Measurements from ENCODE around the gene ZNF280A. TPM values are rescaled to one million over a fixed set of nuclear protein-coding genes. Genes with fewer than 3 reads are reported as not detected.
"Not testable (repeated sequence)": the region's sequence is repeated elsewhere in the genome, so short reads cannot be mapped to it uniquely, and the experiment has no call there.

ZNF280A gene
- total and polyA plus RNA-seq, 3 experiments from 2014 or later, result not detected

- no peaks in the 10 kb centered on the region for H3K9me3 Mint-ChIP-seq
- Histone ChIP-seq H3K36me3 (ENCODE audit: insufficient read depth, low read length) (no peaks in the 10 kb centered on the region), H3K9me3 (ENCODE audit: low read length) (no peaks in the 10 kb centered on the region), H3K27me3 (ENCODE audit: insufficient read depth, low read length, poor library complexity, severe bottlenecking) (no peaks in the 10 kb centered on the region), H3K27ac (ENCODE audit: low read depth, low read length) (no peak overlapping the region), H3K4me1 (ENCODE audit: insufficient read depth, low read length) (peaks cover 3% of the 10 kb centered on the region), H3K4me3 (ENCODE audit: low read length) (no peak overlapping the region)
- no peak for DNase-seq
- ChIA-PET POLR2A (no interaction called here), CTCF (no interaction called here)
- H3K27me3 Mint-ChIP-seq, result peaks cover 12 to 33% of the 10 kb centered on the region in 2 donors
- H3K36me3 Mint-ChIP-seq, result no peaks in the 10 kb centered on the region
- no peak overlapping the region for H3K27ac Mint-ChIP-seq
- H3K4me1 Mint-ChIP-seq, result no peaks in the 10 kb centered on the region
- no peak overlapping the region for H3K4me3 Mint-ChIP-seq
Observed at GRCh38 chr22:22526125-22526912, 6.2 kb upstream of the ZNF280A start.

- no peak overlapping the region for H3K4me3 ChIP-seq (ENCODE audit: low read length)
- Mint-ChIP-seq H3K9me3 (no peaks in the 10 kb centered on the region), H3K27me3 (peaks cover 13 to 27% of the 10 kb centered on the region in 2 donors), H3K4me3 (no peak overlapping the region), H3K4me1 (no peaks in the 10 kb centered on the region), H3K36me3 (no peaks in the 10 kb centered on the region), H3K27ac (no peak overlapping the region)
- H3K4me1 ChIP-seq (ENCODE audit: insufficient read depth, low read length), result peaks cover 14% of the 10 kb centered on the region
- ChIA-PET CTCF (no interaction called here), POLR2A (no interaction called here)
- no peaks in the 10 kb centered on the region for H3K9me3 ChIP-seq (ENCODE audit: low read length)
- no peaks in the 10 kb centered on the region for H3K36me3 ChIP-seq (ENCODE audit: insufficient read depth, low read length)
- DNase-seq, result no peak
- H3K27ac ChIP-seq (ENCODE audit: low read depth, low read length), result no peak overlapping the region
- H3K27me3 ChIP-seq (ENCODE audit: insufficient read depth, low read length, poor library complexity, severe bottlenecking), result no peaks in the 10 kb centered on the region
Observed at GRCh38 chr22:22523494-22523893, 3.4 kb upstream of the ZNF280A start.

GRCh38 chr22:22521631-22522030 lies 1.6 kb upstream of the ZNF280A start:
- POLR2A ChIA-PET, result no interaction called here
- Mint-ChIP-seq H3K4me1 (no peaks in the 10 kb centered on the region), H3K9me3 (no peaks in the 10 kb centered on the region), H3K27ac (no peak overlapping the region), H3K4me3 (no peak overlapping the region), H3K27me3 (peaks cover 9 to 24% of the 10 kb centered on the region in 2 donors), H3K36me3 (peaks cover 0 to 3% (median 0%) of the 10 kb centered on the region in 3 donors)
- Histone ChIP-seq H3K27ac (ENCODE audit: low read depth, low read length) (no peak overlapping the region), H3K4me3 (ENCODE audit: low read length) (no peak overlapping the region), H3K9me3 (ENCODE audit: low read length) (no peaks in the 10 kb centered on the region), H3K36me3 (ENCODE audit: insufficient read depth, low read length) (no peaks in the 10 kb centered on the region), H3K27me3 (ENCODE audit: insufficient read depth, low read length, poor library complexity, severe bottlenecking) (no peaks in the 10 kb centered on the region), H3K4me1 (ENCODE audit: insufficient read depth, low read length) (peaks cover 14% of the 10 kb centered on the region)
- CTCF ChIA-PET, result no interaction called here
- DNase-seq, result no peak

GRCh38 chr22:22520667-22521602 lies 865 bp upstream of the ZNF280A start:
- peaks cover 12 to 31% of the 10 kb centered on the region in 2 donors for H3K27me3 Mint-ChIP-seq
- DNase-seq, result no peak
- H3K36me3 ChIP-seq (ENCODE audit: insufficient read depth, low read length), result no peaks in the 10 kb centered on the region
- CTCF ChIA-PET, result no interaction called here
- H3K4me1 Mint-ChIP-seq, result no peaks in the 10 kb centered on the region
- POLR2A ChIA-PET, result interaction anchor here (0.6 kb wide), 1 partner anchor 132 kb away, joined by 3 read pairs; no protein-coding TSS in a partner anchor
- H3K9me3 ChIP-seq (ENCODE audit: low read length), result no peaks in the 10 kb centered on the region
- H3K4me1 ChIP-seq (ENCODE audit: insufficient read depth, low read length), result peaks cover 14% of the 10 kb centered on the region
- peaks cover 0 to 3% (median 0%) of the 10 kb centered on the region in 3 donors for H3K36me3 Mint-ChIP-seq
- peak overlapping the region; percentile 81 for H3K27ac ChIP-seq (ENCODE audit: low read depth, low read length)
- no peak overlapping the region for H3K4me3 ChIP-seq (ENCODE audit: low read length)
- no peaks in the 10 kb centered on the region for H3K9me3 Mint-ChIP-seq
- H3K27ac Mint-ChIP-seq, result peak overlapping the region in 1 of 8 donors; percentile 21
- no peaks in the 10 kb centered on the region for H3K27me3 ChIP-seq (ENCODE audit: insufficient read depth, low read length, poor library complexity, severe bottlenecking)
- H3K4me3 Mint-ChIP-seq, result no peak overlapping the region

GRCh38 chr22:22519591-22519990 lies 479 bp downstream of the ZNF280A start:
- peak overlapping the region in 1 of 8 donors; percentile 30 for H3K27ac Mint-ChIP-seq
- no peak overlapping the region for H3K4me3 Mint-ChIP-seq

GRCh38 chr22:22516992-22517391 lies 3.1 kb downstream of the ZNF280A start:
- Histone ChIP-seq H3K4me3 (ENCODE audit: low read length) (no peak overlapping the region), H3K27me3 (ENCODE audit: insufficient read depth, low read length, poor library complexity, severe bottlenecking) (no peaks in the 10 kb centered on the region), H3K4me1 (ENCODE audit: insufficient read depth, low read length) (peaks cover 14% of the 10 kb centered on the region), H3K36me3 (ENCODE audit: insufficient read depth, low read length) (no peaks in the 10 kb centered on the region), H3K27ac (ENCODE audit: low read depth, low read length) (no peak overlapping the region), H3K9me3 (ENCODE audit: low read length) (no peaks in the 10 kb centered on the region)
- H3K27me3 Mint-ChIP-seq, result peaks cover 14 to 41% of the 10 kb centered on the region in 2 donors
- ChIA-PET CTCF (no interaction called here), POLR2A (no interaction called here)
- H3K36me3 Mint-ChIP-seq, result peaks cover 0 to 3% (median 0%) of the 10 kb centered on the region in 3 donors
- no peaks in the 10 kb centered on the region for H3K4me1 Mint-ChIP-seq
- no peak overlapping the region for H3K4me3 Mint-ChIP-seq
- DNase-seq, result no peak
- H3K27ac Mint-ChIP-seq, result no peak overlapping the region
- H3K9me3 Mint-ChIP-seq, result no peaks in the 10 kb centered on the region

More at GRCh38 chr22:22519591-22519990, 479 bp downstream of the ZNF280A start:
- Histone ChIP-seq H3K36me3 (ENCODE audit: insufficient read depth, low read length) (no peaks in the 10 kb centered on the region), H3K9me3 (ENCODE audit: low read length) (no peaks in the 10 kb centered on the region), H3K4me1 (ENCODE audit: insufficient read depth, low read length) (peaks cover 14% of the 10 kb centered on the region), H3K27me3 (ENCODE audit: insufficient read depth, low read length, poor library complexity, severe bottlenecking) (no peaks in the 10 kb centered on the region), H3K4me3 (ENCODE audit: low read length) (peak overlapping the region; percentile 38), H3K27ac (ENCODE audit: low read depth, low read length) (peak overlapping the region; percentile 81)
- Mint-ChIP-seq H3K9me3 (no peaks in the 10 kb centered on the region), H3K27me3 (peaks cover 14 to 41% of the 10 kb centered on the region in 2 donors), H3K36me3 (peaks cover 0 to 3% (median 0%) of the 10 kb centered on the region in 3 donors), H3K4me1 (no peaks in the 10 kb centered on the region)
- CTCF ChIA-PET, result no interaction called here
- DNase-seq, result no peak
- POLR2A ChIA-PET, result no interaction called here

- no peak for DNase-seq
- H3K27ac Mint-ChIP-seq, result peak overlapping the region in 1 of 8 donors; percentile 10
- no peaks in the 10 kb centered on the region for H3K36me3 ChIP-seq (ENCODE audit: insufficient read depth, low read length)
- no peak overlapping the region for H3K27ac ChIP-seq (ENCODE audit: low read depth, low read length)
- H3K27me3 Mint-ChIP-seq, result peaks cover 17 to 41% of the 10 kb centered on the region in 2 donors
- no peaks in the 10 kb centered on the region for H3K4me1 Mint-ChIP-seq
- H3K9me3 ChIP-seq (ENCODE audit: low read length), result no peaks in the 10 kb centered on the region
- no peak overlapping the region for H3K4me3 Mint-ChIP-seq
- no peak overlapping the region for H3K4me3 ChIP-seq (ENCODE audit: low read length)
- peaks cover 0 to 3% (median 0%) of the 10 kb centered on the region in 3 donors for H3K36me3 Mint-ChIP-seq
- CTCF ChIA-PET, result no interaction called here
- H3K9me3 Mint-ChIP-seq, result peaks cover 0 to 3% (median 0%) of the 10 kb centered on the region in 5 donors
- peaks cover 7% of the 10 kb centered on the region for H3K4me1 ChIP-seq (ENCODE audit: insufficient read depth, low read length)
- POLR2A ChIA-PET, result no interaction called here
- no peaks in the 10 kb centered on the region for H3K27me3 ChIP-seq (ENCODE audit: insufficient read depth, low read length, poor library complexity, severe bottlenecking)
Observed at GRCh38 chr22:22515890-22516289, 4.2 kb downstream of the ZNF280A start.

GRCh38 chr22:22514431-22514830 lies 5.6 kb downstream of the ZNF280A start:
- H3K9me3 Mint-ChIP-seq; H3K4me1 Mint-ChIP-seq; H3K9me3 ChIP-seq (ENCODE audit: low read length); H3K27me3 ChIP-seq (ENCODE audit: insufficient read depth, low read length, poor library complexity, severe bottlenecking); H3K36me3 ChIP-seq (ENCODE audit: insufficient read depth, low read length); H3K36me3 Mint-ChIP-seq; DNase-seq; H3K4me3 Mint-ChIP-seq; CTCF ChIA-PET; H3K27ac ChIP-seq (ENCODE audit: low read depth, low read length); H3K4me3 ChIP-seq (ENCODE audit: low read length); POLR2A ChIA-PET; H3K4me1 ChIP-seq (ENCODE audit: insufficient read depth, low read length); H3K27ac Mint-ChIP-seq: not testable (repeated sequence)
- peaks cover 12 to 41% of the 10 kb centered on the region in 2 donors for H3K27me3 Mint-ChIP-seq

Measured in CD8-positive, alpha-beta memory T cell (primary cell).